Prostate gland (tissue), 2 donors: Measurements from ENCODE around the gene SETD2.

Experiments used
- CTCF ChIP-seq, 4 experiments: fragments of 200-600 bp in 2 of 4; fragments of 450-650 bp in 2 of 4; sonication (generic) in 2 of 4; IDR thresholded peaks; 1 replicate in 3 of 4; 2 replicates in 1 of 4; pipeline ENCODE4 v1.5.1; 2016 to 2019; ENCODE audit warnings: antibody characterized with exemption in 4 of 4, mild to moderate bottlenecking in 2 of 4, moderate library complexity in 2 of 4
- POLR2AphosphoS5 ChIP-seq: sonication (generic); formaldehyde crosslinking; IDR thresholded peaks from one replicate; pipeline ENCODE4 v1.6.1; 2017; ENCODE audit warnings: antibody characterized with exemption

- TF ChIP-seq CTCF (IDR thresholded peaks at IDR 0.05) (no peak), POLR2AphosphoS5 (no peak)
These were observed 109.5 kb downstream of the SETD2 start for GRCh38 chr3:47054412-47054811.
